Gastroesophageal sphincter (tissue), 4 donors: ENCODE data around the gene IHH. TPM values are rescaled to one million over a fixed set of nuclear protein-coding genes. Genes with fewer than 3 reads are reported as not detected.

Source experiments
- ATAC-seq: fragments of 150-250 bp; one replicate; pipeline ENCODE4 v1.9.1; 2016; ENCODE audit warnings: mild to moderate bottlenecking, moderate library complexity
- H3K27ac ChIP-seq, 4 donors: fragments of 200-600 bp; sonication (generic) in 3 of 4; 1 replicate in 3 of 4; 2 replicates in 1 of 4; pipeline ENCODE4 v1.5.1; 2016 to 2019
- H3K27me3 ChIP-seq: fragments of 200-600 bp; sonication (generic); one replicate; pipeline ENCODE4 v1.5.1; 2019
- H3K36me3 ChIP-seq, 2 donors: fragments of 200-600 bp; sonication (generic); one replicate each; pipeline ENCODE4 v1.5.1; 2019; ENCODE audit warnings: control low read depth in 1 of 2
- H3K4me1 ChIP-seq, 3 donors: fragments of 200-600 bp; sonication (generic); 1 replicate in 2 of 3; 2 replicates in 1 of 3; pipeline ENCODE4 v1.5.1; 2016 to 2019; ENCODE audit warnings: control low read depth in 2 of 3
- H3K4me3 ChIP-seq, 2 donors: fragments of 200-600 bp; sonication (generic); one replicate each; pipeline ENCODE4 v1.5.1; 2019; ENCODE audit warnings: mild to moderate bottlenecking in 1 of 2, moderate library complexity in 1 of 2
- H3K9me3 ChIP-seq, 3 donors: fragments of 200-600 bp; sonication (generic); one replicate each; pipeline ENCODE4 v1.5.1; 2017 to 2019; ENCODE audit warnings: control low read depth in 2 of 3
- EP300 ChIP-seq: sonication (generic); formaldehyde crosslinking; IDR thresholded peaks from one replicate; pipeline ENCODE4 v1.6.1; 2017; ENCODE audit warnings: antibody characterized with exemption, mild to moderate bottlenecking
- POLR2A ChIP-seq, 2 donors: fragments of 450-650 bp; IDR thresholded peaks; one replicate each; pipeline ENCODE4 v1.6.1; 2017; ENCODE audit warnings: antibody characterized with exemption in 2 of 2, mild to moderate bottlenecking in 2 of 2, moderate library complexity in 1 of 2
- POLR2AphosphoS5 ChIP-seq: sonication (generic); formaldehyde crosslinking; IDR thresholded peaks from one replicate; pipeline ENCODE4 v1.6.1; 2017; ENCODE audit warnings: antibody characterized with exemption
- WGBS, 2 donors: methylation state at CpG; one replicate each; pipeline ENCODE4 v1.1.5; 2018; ENCODE audit warnings: low coverage in 1 of 2; 5-methylcytosine and 5-hydroxymethylcytosine counted together
- small RNA-seq, 4 donors: library from RNA; depleted of rRNA; stranded (forward); fragments of <200 nt; gene quantifications; one replicate each; pipeline ENCODE3, GENCODE V24; 2016
- total RNA-seq, 4 donors: library from RNA; depleted of rRNA; stranded (reverse); fragments of >200 nt; gene quantifications; one replicate each; pipeline ENCODE4 v1.1.0, GENCODE V29; 2016
- TF ChIP-seq, protein P1 (sequence below), 4 experiments: fragments of 200-600 bp in 2 of 4; fragments of 450-650 bp in 2 of 4; sonication (generic) in 1 of 4; IDR thresholded peaks; one replicate each; pipeline ENCODE4 v1.5.1; 2017 to 2019; ENCODE audit warnings: antibody characterized with exemption in 4 of 4, mild to moderate bottlenecking in 2 of 4, moderate library complexity in 2 of 4

IHH gene
- total RNA-seq, 4 donors from 2014 or later = 0.23 TPM; not detected in 3

GRCh38 chr2:219009294-219009693, 51.4 kb downstream of the IHH start:
- WGBS, 2 donors = 33% methylated on average over 1 of the region's 2 CpGs; no CpG with 5 or more reads in 1 of the 2 donors
- Histone ChIP-seq H3K9me3 (no peaks in the 10 kb centered on the region), H3K27ac (no peak overlapping the region), H3K36me3 (no peaks in the 10 kb centered on the region), H3K4me3 (no peak overlapping the region), H3K4me1 (no peaks in the 10 kb centered on the region), H3K27me3 (peaks cover 80% of the 10 kb centered on the region)
- ATAC-seq = no peak
- TF ChIP-seq, protein P1, sequence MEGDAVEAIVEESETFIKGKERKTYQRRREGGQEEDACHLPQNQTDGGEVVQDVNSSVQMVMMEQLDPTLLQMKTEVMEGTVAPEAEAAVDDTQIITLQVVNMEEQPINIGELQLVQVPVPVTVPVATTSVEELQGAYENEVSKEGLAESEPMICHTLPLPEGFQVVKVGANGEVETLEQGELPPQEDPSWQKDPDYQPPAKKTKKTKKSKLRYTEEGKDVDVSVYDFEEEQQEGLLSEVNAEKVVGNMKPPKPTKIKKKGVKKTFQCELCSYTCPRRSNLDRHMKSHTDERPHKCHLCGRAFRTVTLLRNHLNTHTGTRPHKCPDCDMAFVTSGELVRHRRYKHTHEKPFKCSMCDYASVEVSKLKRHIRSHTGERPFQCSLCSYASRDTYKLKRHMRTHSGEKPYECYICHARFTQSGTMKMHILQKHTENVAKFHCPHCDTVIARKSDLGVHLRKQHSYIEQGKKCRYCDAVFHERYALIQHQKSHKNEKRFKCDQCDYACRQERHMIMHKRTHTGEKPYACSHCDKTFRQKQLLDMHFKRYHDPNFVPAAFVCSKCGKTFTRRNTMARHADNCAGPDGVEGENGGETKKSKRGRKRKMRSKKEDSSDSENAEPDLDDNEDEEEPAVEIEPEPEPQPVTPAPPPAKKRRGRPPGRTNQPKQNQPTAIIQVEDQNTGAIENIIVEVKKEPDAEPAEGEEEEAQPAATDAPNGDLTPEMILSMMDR (IDR thresholded peaks at IDR 0.05) = no peak
- no peak for TF ChIP-seq POLR2AphosphoS5
- TF ChIP-seq POLR2A (IDR thresholded peaks at IDR 0.05) = no peak
- no peak for TF ChIP-seq EP300

Small RNA genes within 50 kb of the gene (small RNA-seq; reads per million reads assigned to genes)
- gene MIR3131 (0 reads per million in 4 donors), gene RN7SL764P (0 to 0.13 (median 0.04) reads per million in 4 donors)

Other genes with a start within 250 kb of the IHH start
- not detected for gene PRKAG3, start 229.1 kb downstream of the IHH start, total RNA-seq
- 1 to 10 TPM; 1.3 to 4.2 (median 4.0) TPM for gene WNT6, start 201.1 kb downstream of the IHH start, total RNA-seq
- not detected for gene WNT10A, start 180.1 kb downstream of the IHH start, total RNA-seq
- under 1 TPM in 2 of 4 donors, not detected in 2; 0.27 to 0.35 TPM for gene CDK5R2, start 101.3 kb downstream of the IHH start, total RNA-seq
- not detected for gene FEV, start 75.7 kb downstream of the IHH start, total RNA-seq
- gene CRYBA2, start 67.5 kb downstream of the IHH start, total RNA-seq = not detected
- gene CFAP65, start 19.4 kb downstream of the IHH start, total RNA-seq = not detected
- 10 to 100 TPM; 12.8 to 25.5 (median 17.4) TPM for gene NHEJ1, start 99.9 kb upstream of the IHH start, total RNA-seq
- gene SLC23A3, start 109.1 kb upstream of the IHH start, total RNA-seq = 1 to 10 TPM in 1 of 4 donors, under 1 TPM in 2, not detected in 1; 0.23 to 1.1 (median 0.27) TPM
- 10 to 100 TPM; 50.6 to 82.0 (median 66.0) TPM for gene CNPPD1, start 116.0 kb upstream of the IHH start, total RNA-seq
- 10 to 100 TPM; 49.8 to 63.7 (median 57.6) TPM for gene RETREG2, start 117.4 kb upstream of the IHH start, total RNA-seq
- 10 to 100 TPM; 34.7 to 44.5 (median 37.6) TPM for gene ZFAND2B, start 145.9 kb upstream of the IHH start, total RNA-seq
- 10 to 100 TPM; 11.4 to 19.6 (median 16.8) TPM for gene ABCB6, start 158.0 kb upstream of the IHH start, total RNA-seq
- 10 to 100 TPM; 39.8 to 82.6 (median 47.0) TPM for gene ATG9A, start 168.7 kb upstream of the IHH start, total RNA-seq
- gene ANKZF1, start 168.9 kb upstream of the IHH start, total RNA-seq = 10 to 100 TPM; 24.3 to 48.4 (median 25.1) TPM
- 1 to 10 TPM; 5.9 to 9.7 (median 6.6) TPM for gene GLB1L, start 184.5 kb upstream of the IHH start, total RNA-seq
- gene STK16, start 184.6 kb upstream of the IHH start, total RNA-seq = 10 to 100 TPM; 10.2 to 14.0 (median 11.6) TPM
- gene TUBA4B, start 192.3 kb upstream of the IHH start, total RNA-seq = not detected
- gene TUBA4A, start 193.0 kb upstream of the IHH start, total RNA-seq = 10 to 100 TPM; 33.2 to 89.3 (median 56.2) TPM
- gene DNAJB2, start 218.4 kb upstream of the IHH start, total RNA-seq = 10 to 100 TPM; 45.3 to 76.1 (median 54.9) TPM
- 1 to 10 TPM in 2 of 4 donors, under 1 TPM in 1, not detected in 1; 0.58 to 3.0 (median 1.9) TPM for gene PTPRN, start 248.5 kb upstream of the IHH start, total RNA-seq